ENCODE results near the gene SLAMF9.
A peak's percentile ranks its signal among the peaks of the same experiment; 100 is the strongest.

SLAMF9 gene

GRCh38 chr1:159945483-159946241 lies 8.4 kb downstream of the SLAMF9 start, which contains the start of gene IGSF9:
Gene IGSF9 (minus strand): TSS chr1:159945613. CDS start chr1:159943454, 2,159 bp downstream.
- peak; percentile 56 for DNase-seq

- no peak for DNase-seq
Measured at GRCh38 chr1:159944623-159945455, 9.2 kb downstream of the SLAMF9 start.

GRCh38 chr1:159943908-159944622 lies 10.0 kb downstream of the SLAMF9 start:
- DNase-seq, result no peak

- DNase-seq, result no peak
Measured at GRCh38 chr1:159943278-159943640, 10.8 kb downstream of the SLAMF9 start.

- no peak for DNase-seq
Measured at GRCh38 chr1:159942632-159943277, 11.3 kb downstream of the SLAMF9 start.

- DNase-seq, result no peak
Measured at GRCh38 chr1:159941591-159942560, 12.2 kb downstream of the SLAMF9 start.

GRCh38 chr1:159941141-159941540 lies 12.9 kb downstream of the SLAMF9 start:
- DNase-seq, result no peak

- no peak for DNase-seq
Measured at GRCh38 chr1:159940006-159940620, 13.9 kb downstream of the SLAMF9 start.

- no peak for DNase-seq
Measured at GRCh38 chr1:159939678-159940002, 14.4 kb downstream of the SLAMF9 start.

GRCh38 chr1:159938905-159939677 lies 14.9 kb downstream of the SLAMF9 start:
- no peak for DNase-seq

GRCh38 chr1:159938211-159938852 lies 15.7 kb downstream of the SLAMF9 start:
- DNase-seq, result no peak

GRCh38 chr1:159937054-159937750 lies 16.8 kb downstream of the SLAMF9 start:
- no peak for DNase-seq

GRCh38 chr1:159936273-159936904 lies 17.6 kb downstream of the SLAMF9 start:
- peak; percentile 75 for DNase-seq

GRCh38 chr1:159935719-159936272 lies 18.2 kb downstream of the SLAMF9 start:
- no peak for DNase-seq

GRCh38 chr1:159935305-159935704 lies 18.7 kb downstream of the SLAMF9 start:
- DNase-seq, result no peak

GRCh38 chr1:159934136-159935039 lies 19.6 kb downstream of the SLAMF9 start:
- DNase-seq, result no peak

- DNase-seq, result no peak
Measured at GRCh38 chr1:159933347-159933746, 20.7 kb downstream of the SLAMF9 start.
